IPS-18a (cell line): ENCODE measurements around the gene ACE.

Experiments used
- H3K27ac ChIP-seq: one replicate; pipeline ENCODE4 v1.5.1; 2013; ENCODE audit warnings: low read length
- H3K27me3 ChIP-seq: one replicate; pipeline ENCODE4 v1.6.1; 2013; ENCODE audit warnings: mild to moderate bottlenecking, low read length; ENCODE audit not compliant: control insufficient read depth, insufficient read depth
- H3K36me3 ChIP-seq: one replicate; pipeline ENCODE4 v1.6.1; 2013; ENCODE audit warnings: low read depth, low read length; ENCODE audit not compliant: control insufficient read depth
- H3K4me1 ChIP-seq: one replicate; pipeline ENCODE4 v1.6.1; 2013; ENCODE audit warnings: low read depth, low read length; ENCODE audit not compliant: control insufficient read depth
- H3K4me3 ChIP-seq: one replicate; pipeline ENCODE4 v1.5.1; 2013; ENCODE audit warnings: low read length
- H3K9ac ChIP-seq: one replicate; pipeline ENCODE4 v1.6.1; 2013; ENCODE audit warnings: mild to moderate bottlenecking, low read length, moderate library complexity
- H3K9me3 ChIP-seq: one replicate; pipeline ENCODE4 v1.6.1; 2013; ENCODE audit warnings: low read depth, low read length; ENCODE audit not compliant: control insufficient read depth

The ACE gene

GRCh38 chr17:63537001-63537400, 60.1 kb downstream of the ACE start:
- H3K27ac ChIP-seq = no peak overlapping the region
- H3K9me3 ChIP-seq = no peaks in the 10 kb centered on the region
- no peaks in the 10 kb centered on the region for H3K4me1 ChIP-seq
- no peaks in the 10 kb centered on the region for H3K36me3 ChIP-seq
- H3K4me3 ChIP-seq = no peak overlapping the region
- peaks cover 8% of the 10 kb centered on the region for H3K27me3 ChIP-seq
- no peak overlapping the region for H3K9ac ChIP-seq

- no peak overlapping the region for H3K4me3 ChIP-seq
- no peaks in the 10 kb centered on the region for H3K36me3 ChIP-seq
- H3K9ac ChIP-seq = no peak overlapping the region
- H3K27me3 ChIP-seq = peaks cover 8% of the 10 kb centered on the region
- H3K4me1 ChIP-seq = no peaks in the 10 kb centered on the region
- no peak overlapping the region for H3K27ac ChIP-seq
- H3K9me3 ChIP-seq = no peaks in the 10 kb centered on the region
Observed at GRCh38 chr17:63537991-63538692, 61.3 kb downstream of the ACE start.

DNA sequence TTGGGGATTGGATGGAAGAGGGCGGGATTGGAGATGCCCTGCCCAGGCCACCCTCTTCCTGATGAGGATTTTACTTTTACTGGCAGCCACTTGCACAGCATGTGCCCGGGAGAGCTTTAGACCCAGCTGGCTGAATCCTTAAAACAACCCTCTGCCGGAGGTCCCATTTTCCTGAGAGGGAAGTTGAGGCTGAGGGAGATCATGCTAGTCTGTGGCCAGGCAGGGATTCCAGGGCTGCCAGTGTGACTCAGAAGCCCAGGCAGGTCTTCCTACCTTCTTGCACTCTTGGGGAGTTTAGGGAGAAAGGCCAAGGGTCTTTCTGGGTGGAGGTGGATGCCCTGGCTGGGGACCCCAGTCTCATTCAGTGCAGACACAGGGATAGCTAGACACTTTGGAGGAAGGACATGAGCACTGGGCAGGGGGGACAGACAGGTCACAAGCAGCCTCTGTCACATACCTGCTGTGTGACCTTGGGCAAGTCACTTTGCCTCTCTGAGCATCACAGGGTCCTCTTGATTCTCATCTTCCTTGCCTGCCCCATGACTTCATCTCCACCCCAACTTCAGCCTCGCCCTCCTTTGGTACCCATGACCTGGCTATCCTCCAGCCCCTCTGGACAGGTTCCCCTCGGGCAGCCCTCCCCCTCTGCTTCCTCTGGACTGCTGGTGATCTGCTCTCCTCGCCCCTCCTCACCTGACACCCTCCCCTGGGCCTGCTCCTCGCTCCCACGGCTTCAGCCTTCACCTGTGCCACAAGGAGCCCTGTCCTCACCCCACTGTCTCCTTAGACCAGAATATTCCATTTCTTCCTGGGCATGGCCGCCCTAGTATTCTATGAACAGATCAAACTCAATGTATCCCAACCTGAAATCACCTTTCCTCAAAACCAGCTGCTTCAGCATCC, 62.1 kb downstream of the ACE start:
- Histone ChIP-seq H3K9me3 (no peaks in the 10 kb centered on the region), H3K4me1 (no peaks in the 10 kb centered on the region), H3K27me3 (peaks cover 8% of the 10 kb centered on the region), H3K27ac (no peak overlapping the region), H3K4me3 (no peak overlapping the region), H3K9ac (no peak overlapping the region), H3K36me3 (no peaks in the 10 kb centered on the region)

DNA sequence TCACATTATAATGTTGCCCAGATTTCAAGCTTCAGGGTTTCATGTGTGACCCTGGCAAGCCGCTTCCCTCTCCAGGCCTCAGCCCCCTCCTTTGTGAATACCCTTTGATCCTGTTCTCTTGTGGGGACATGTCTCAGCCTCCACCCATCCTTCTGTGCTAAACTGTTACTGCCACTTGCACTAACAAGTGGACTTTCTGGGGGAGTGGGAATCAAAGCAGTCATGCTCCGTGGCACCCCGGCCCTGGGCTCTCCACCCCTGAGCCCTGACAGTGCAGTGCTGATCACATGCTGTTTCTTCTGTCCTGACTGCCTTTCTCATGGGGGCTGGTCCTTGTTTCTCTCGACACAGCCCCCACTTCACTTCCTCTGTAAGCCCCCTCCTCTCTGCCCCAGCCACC, 63.7 kb downstream of the ACE start:
- no peak overlapping the region for H3K9ac ChIP-seq
- H3K9me3 ChIP-seq = no peaks in the 10 kb centered on the region
- no peaks in the 10 kb centered on the region for H3K36me3 ChIP-seq
- no peaks in the 10 kb centered on the region for H3K4me1 ChIP-seq
- peaks cover 8% of the 10 kb centered on the region for H3K27me3 ChIP-seq
- H3K4me3 ChIP-seq = no peak overlapping the region
- H3K27ac ChIP-seq = no peak overlapping the region

DNA sequence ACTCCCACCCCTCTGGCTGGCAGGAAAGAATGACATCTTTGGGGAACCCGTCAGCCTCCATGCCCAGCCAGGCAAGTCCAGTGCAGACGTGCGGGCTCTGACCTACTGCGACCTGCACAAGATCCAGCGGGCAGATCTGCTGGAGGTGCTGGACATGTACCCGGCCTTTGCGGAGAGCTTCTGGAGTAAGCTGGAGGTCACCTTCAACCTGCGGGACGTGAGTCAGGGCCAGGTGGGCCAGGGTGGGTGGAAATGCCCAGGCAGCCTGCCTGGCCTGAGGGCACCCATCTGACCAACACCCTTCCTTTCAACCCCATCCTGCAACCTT, 65.3 kb downstream of the ACE start:
- no peaks in the 10 kb centered on the region for H3K36me3 ChIP-seq
- H3K4me1 ChIP-seq = no peaks in the 10 kb centered on the region
- H3K9me3 ChIP-seq = no peaks in the 10 kb centered on the region

GRCh38 chr17:63542942-63543821, 66.3 kb downstream of the ACE start:
- no peaks in the 10 kb centered on the region for H3K4me1 ChIP-seq
- H3K9ac ChIP-seq = no peak overlapping the region
- H3K9me3 ChIP-seq = no peaks in the 10 kb centered on the region
- no peak overlapping the region for H3K27ac ChIP-seq
- peaks cover 8% of the 10 kb centered on the region for H3K27me3 ChIP-seq
- no peaks in the 10 kb centered on the region for H3K36me3 ChIP-seq
- H3K4me3 ChIP-seq = no peak overlapping the region

More for the DNA sequence above, 65.3 kb downstream of the ACE start:
- Histone ChIP-seq H3K9ac (no peak overlapping the region), H3K27me3 (peaks cover 8% of the 10 kb centered on the region), H3K4me3 (no peak overlapping the region), H3K27ac (no peak overlapping the region)

GRCh38 chr17:63543822-63544420, 67.1 kb downstream of the ACE start:
- H3K27ac ChIP-seq = no peak overlapping the region
- no peak overlapping the region for H3K9ac ChIP-seq

DNA sequence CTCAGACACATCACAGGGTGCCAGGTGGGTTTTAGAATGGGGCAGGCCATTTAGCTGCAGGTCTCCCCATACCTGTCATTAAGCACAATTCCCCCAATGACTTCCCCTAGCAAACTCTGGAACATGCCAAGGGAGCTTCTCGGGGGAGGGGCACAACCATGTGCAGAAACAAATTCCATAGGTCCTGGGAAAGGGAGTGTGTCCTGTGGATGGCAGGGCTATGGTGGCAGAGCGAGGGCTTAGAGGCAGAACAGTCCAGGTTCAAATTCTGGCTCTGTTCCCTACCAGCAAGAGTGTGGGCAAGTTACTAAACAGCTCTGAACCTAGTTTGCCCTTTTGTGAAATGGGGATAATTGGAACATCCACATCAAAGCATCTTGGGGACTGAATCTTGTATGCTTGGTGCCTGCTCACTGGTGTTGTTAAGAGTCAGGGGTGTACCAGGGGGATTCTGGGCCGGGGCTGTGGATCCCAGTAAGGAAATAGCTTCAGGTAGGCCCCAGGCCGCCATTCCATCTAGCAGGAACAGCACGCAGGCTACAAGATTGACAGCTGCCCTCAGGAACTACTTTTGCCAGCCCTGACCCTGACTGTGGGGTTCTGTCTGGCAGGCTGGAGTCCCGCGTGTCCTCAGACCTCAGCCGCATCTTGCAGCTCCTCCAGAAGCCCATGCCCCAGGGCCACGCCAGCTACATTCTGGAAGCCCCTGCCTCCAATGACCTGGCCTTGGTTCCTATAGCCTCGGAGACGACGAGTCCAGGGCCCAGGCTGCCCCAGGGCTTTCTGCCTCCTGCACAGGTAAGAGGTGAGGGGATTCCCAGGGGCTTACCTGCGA, 67.8 kb downstream of the ACE start:
- Histone ChIP-seq H3K27me3 (no peaks in the 10 kb centered on the region), H3K27ac (no peak overlapping the region), H3K9me3 (no peaks in the 10 kb centered on the region), H3K4me3 (no peak overlapping the region), H3K36me3 (no peaks in the 10 kb centered on the region), H3K9ac (no peak overlapping the region), H3K4me1 (no peaks in the 10 kb centered on the region)

More at GRCh38 chr17:63543822-63544420, 67.1 kb downstream of the ACE start:
- H3K36me3 ChIP-seq = no peaks in the 10 kb centered on the region
- no peaks in the 10 kb centered on the region for H3K4me1 ChIP-seq
- no peaks in the 10 kb centered on the region for H3K9me3 ChIP-seq
- no peak overlapping the region for H3K4me3 ChIP-seq
- peaks cover 2% of the 10 kb centered on the region for H3K27me3 ChIP-seq

GRCh38 chr17:63546308-63547082, 69.6 kb downstream of the ACE start:
- Histone ChIP-seq H3K4me3 (no peak overlapping the region), H3K27ac (no peak overlapping the region), H3K36me3 (no peaks in the 10 kb centered on the region), H3K9ac (no peak overlapping the region), H3K9me3 (no peaks in the 10 kb centered on the region), H3K27me3 (no peaks in the 10 kb centered on the region), H3K4me1 (no peaks in the 10 kb centered on the region)

GRCh38 chr17:63547083-63547523, 70.2 kb downstream of the ACE start:
- Histone ChIP-seq H3K27me3 (no peaks in the 10 kb centered on the region), H3K4me1 (no peaks in the 10 kb centered on the region), H3K9me3 (no peaks in the 10 kb centered on the region), H3K36me3 (no peaks in the 10 kb centered on the region), H3K9ac (no peak overlapping the region), H3K27ac (no peak overlapping the region), H3K4me3 (no peak overlapping the region)
